GM21360 (cell line): Measurements from ENCODE around the gene HM13.
"Not testable (repeated sequence)": the region's sequence is repeated elsewhere in the genome, so short reads cannot be mapped to it uniquely, and the experiment has no call there.

Source experiments
- ATAC-seq: cut with Tn5 transposase; IDR thresholded peaks from one replicate; pipeline ENCODE4 v1.9.1; 2021; ENCODE audit warnings: mild to moderate bottlenecking, moderate library complexity; ENCODE audit not compliant: unreplicated experiment

The HM13 gene

DNA sequence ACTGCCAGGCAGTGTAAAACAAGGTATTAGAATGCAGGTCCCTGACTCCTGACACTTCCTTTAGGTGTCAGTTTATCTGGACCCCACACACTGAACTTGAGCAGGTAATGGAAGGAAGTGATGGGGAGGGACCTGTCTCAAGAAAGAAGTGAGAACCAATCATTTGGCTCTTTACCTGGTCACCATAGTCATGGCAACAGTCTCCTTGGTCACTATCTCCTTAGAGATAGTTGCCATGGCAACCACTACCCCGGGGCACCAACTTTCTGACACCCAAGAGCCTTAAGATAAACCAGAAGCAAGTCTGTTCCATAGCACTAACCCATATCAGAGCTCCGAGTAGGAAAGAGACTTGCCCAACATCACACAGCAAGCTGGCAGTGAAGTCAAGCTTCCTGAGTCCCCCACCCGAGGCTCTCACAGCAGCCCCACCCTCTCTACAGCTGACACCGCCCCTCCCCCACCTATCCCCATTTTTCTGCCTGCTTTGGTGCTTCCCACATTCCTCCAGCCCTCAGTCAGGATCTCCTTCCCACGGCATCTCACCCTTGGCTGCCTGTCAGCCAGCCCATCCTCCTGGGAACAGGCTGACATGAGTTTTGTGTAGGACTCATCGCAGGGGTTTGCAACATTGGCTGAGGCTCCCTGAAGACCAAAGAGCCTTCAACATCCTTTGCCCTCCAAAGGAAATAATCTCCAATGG, 16.3 kb upstream of the HM13 start:
- no peak for ATAC-seq

- ATAC-seq = no peak
These were observed 13.7 kb upstream of the HM13 start for GRCh38 chr20:31500527-31500926.

DNA sequence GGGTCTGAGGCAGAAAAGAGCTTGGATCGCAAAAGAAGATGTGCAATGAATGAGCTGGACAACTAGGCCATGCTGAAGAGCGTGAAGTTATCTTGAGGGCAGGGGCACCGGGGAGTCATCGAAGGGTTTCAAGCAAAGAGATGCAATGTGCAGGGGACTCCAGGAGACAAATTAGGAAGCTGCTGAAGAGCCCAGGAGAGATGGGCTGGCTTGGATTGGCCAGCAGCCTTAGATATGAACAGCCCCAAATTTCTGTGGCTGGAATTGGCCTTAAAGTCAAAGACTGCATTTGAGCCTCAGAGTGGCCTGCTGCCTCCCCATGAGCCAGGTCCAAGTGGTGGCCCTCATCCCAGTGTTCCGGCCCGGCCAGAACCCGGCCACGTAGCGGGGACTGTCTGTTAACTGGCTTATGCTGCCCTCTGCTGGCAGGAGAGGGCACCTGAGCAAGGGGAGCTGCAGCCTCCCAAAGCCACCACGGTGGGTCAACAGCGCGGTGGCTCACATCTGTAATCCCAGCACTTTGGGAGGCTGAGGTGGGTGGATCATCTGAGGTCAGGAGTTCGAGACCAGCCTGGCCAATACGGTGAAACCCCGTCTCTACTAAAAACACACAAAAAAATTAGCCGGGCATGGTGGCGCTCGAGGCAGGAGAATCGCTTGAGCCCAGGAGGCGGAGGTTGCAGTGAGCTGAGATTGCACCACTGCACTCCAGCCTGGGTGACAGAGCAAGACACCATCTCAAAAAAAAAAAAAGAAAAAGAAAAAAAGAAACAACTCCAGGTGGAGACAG, 11.2 kb upstream of the HM13 start:
- peak; percentile 91 for ATAC-seq

- no peak for ATAC-seq
These were observed 8.3 kb upstream of the HM13 start for GRCh38 chr20:31505903-31506302.

- no peak for ATAC-seq
These were observed 5.6 kb upstream of the HM13 start for GRCh38 chr20:31508517-31509244.

DNA sequence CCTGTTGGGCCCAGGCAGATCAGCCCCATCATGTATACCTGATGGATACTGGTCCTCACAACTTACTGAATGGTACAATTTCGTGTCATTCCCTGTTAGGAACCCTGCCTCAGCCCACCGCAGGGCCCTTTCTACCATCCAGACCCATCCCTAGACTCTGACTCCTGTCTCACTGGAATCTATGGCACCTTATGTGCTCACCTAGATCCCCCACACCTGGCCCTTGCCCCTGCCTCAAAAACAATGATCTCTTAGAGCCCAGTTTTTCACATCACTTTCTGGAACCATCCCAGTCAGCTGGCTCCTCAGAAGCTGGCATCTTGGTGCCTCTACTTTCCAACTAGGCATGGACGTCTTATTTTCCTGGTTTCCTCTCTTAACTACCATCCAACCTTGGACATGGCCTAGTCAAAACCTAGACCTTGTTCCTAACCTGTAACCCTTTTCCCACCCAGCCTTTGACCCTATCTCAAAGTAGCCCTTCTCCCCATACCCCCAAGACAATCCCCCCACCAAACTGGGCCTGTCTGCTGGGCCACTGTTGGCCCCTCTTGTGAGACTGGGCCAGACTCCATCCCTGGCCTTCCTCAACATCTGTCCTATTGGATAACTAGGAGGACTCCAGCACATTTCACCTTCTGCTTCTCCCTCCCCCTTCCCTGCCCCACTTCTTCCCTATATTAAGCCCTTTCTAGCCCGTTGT, 981 bp downstream of the HM13 start:
- no peak for ATAC-seq

DNA sequence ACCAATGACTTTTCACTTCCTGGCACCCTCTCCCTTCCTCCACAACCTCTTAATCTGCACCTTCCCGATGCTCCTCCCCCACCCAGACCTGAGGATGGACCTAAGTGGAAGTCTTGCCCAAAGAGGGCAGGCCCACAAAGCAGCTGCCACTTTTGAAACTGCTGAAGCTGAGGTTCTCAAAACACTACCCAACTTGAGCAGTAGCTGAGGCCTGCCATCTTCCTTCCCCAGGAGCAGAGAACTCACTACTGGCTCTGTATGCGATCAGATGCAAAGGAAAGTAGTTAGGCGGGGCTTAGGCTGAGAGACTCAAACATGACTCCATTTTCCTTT, 1.5 kb downstream of the HM13 start:
- ATAC-seq = no peak

DNA sequence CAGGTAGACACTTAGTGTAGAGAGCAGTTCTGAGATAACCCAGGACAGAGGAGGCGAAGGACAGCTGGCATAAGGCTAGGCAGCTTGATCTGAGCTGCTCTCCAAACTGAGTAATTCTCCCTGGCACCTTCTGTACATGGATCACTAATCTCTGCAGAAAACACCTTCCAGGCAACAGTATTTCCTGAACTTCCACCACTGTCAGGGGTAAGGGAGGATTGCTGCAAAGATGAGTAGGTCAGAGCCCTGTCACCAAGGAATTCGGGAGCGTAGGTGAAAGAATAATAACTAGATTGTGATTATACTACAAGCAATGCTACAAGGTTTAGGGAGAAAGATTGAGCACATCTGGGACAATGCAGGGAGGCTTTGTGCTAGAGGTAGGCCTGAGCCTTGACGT, 1.9 kb downstream of the HM13 start:
- ATAC-seq = no peak

DNA sequence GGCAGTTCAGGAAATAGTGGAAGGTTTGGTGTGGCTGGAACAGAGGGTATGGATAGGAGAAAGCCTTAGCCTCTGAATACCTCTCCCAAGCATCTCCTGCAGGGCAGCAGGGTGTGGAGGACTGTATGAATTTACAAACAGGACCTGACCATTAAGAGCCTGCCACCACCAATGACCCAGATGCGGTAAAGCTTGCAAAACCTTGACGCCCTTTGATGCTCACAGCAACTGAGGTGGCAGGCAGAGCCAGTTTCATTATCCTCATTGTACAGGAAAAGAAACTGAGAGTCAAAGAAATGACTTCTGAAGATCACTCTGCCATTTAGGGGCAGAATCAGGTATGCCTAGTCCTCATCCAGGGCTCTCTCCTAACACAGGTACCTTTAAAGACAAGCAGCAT, 2.4 kb downstream of the HM13 start:
- ATAC-seq = no peak

DNA sequence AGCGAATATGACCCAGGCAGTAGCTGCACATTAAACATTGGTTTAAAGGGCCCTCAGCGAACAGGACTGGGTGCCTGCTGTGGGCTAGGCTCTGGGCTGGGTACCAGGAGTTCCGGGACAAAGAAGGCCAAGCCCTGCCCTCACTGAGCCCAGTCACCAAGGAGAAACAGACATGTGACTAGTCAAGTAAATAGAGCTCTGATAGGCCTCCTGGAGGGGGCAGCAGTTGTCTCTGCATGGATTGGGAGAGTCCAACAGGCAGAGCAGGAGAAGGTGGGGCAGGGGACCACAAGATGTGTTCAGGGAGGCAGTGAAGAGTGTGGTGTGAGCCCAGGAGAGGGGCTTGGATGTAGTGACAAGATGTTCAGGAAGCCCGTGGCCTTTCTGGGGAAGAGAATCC, 3.1 kb downstream of the HM13 start:
- ATAC-seq = no peak

DNA sequence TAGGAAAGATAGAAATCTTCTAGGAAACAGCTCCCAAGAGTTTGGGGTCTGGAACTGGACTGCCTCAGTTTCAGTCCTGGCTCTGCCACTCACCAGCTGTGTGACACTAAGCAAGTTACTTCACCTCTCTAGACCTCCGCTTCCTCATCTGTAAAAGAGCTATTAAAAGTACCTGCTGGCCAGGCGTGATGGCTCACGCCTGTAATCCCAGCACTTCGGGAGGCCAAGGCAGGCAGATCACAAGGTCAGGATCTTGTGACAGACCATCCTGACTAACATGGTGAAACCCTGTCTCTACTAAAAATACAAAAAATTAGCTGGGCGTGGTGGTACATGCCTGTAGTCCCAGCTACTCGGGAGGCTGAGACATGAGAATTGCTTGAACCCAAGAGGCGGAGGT, 7.0 kb downstream of the HM13 start:
- not testable (repeated sequence) for ATAC-seq

DNA sequence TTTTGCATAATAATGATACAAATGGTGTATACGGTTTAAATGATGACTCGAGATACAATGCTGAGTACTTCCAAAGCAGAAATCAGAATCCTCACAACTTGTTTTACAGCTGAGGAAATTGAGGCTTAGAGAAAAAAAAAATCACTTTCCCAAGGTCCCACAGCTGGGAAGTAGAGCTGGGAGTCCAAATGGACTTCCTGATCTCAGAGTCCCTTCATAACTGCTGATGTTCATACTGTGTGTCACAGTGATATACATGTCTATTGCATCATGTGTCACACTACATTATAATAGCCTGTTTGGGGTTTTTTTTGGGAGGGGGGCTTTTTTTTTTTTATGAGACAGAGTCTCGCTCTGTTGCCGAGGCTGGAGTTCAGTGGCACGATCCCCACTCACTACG, 8.5 kb downstream of the HM13 start:
- no peak for ATAC-seq

DNA sequence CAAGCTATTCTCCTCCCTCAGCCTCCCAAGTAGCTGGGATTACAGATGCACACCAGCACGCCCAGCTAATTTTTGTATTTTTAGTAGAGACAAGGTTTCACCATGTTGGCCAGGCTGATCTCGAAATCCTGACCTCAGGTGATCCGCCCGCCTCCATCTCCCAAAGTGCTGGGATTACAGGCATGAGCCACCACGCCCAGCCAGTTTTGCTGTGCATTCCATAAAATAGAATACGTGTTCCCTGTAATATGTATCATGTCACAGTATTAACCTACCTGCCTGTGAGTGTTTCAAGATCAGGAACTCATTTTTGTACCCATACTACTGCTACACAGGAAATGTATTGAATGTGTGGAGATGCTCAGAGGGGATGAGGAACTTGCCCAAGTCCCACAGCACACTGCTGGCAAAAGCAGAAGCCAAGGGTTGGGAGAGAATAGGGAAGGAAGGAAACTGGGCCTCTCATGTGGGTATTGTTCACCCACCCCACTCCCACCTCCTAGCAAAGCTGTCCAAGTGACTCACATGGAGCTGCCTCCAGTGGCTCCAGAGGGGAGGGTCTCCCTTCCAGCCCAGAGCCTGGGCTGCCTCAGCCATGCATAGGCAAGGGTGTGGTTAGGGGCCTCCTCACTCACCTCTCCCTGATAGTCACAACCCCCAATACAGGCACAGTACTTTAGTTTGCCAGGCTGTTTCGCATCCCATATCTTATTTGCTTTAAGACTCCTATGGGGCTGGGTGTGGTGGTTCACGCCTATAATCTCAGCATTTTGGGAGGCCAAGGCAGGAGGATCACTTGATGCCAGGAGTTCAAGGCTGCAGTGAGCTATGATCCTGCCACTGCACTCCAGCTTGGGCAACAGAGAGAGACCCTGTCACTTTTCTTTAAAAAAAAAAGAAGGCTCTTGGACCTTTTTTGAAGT, 9.4 kb downstream of the HM13 start:
- no peak for ATAC-seq

GRCh38 chr20:31527266-31527665, 13.0 kb downstream of the HM13 start:
- no peak for ATAC-seq

GRCh38 chr20:31535298-31535697, 21.1 kb downstream of the HM13 start:
- ATAC-seq = no peak

DNA sequence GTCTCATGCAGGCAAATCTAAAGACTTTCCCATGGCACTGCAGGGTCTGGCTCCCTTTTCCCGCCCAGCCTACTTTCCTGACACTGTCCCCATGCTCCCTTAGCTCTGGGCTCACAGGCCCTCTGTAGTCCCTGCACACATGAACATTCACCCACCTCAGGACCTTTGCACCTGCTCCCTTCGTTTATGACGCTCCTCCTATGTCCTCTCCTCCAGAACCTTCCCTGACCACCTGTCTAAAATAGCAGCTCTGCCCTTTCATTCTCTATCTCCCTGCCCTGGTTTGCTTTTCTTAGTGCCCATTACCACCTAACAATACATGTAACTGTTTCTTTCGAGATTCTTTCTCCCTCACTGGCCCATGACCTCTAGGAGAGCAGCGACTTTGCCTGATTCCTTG, 22.3 kb downstream of the HM13 start:
- no peak for ATAC-seq

- no peak for ATAC-seq
These were observed 23.1 kb downstream of the HM13 start for GRCh38 chr20:31537116-31537871.

- ATAC-seq = no peak
These were observed 23.6 kb downstream of the HM13 start for GRCh38 chr20:31537890-31538289.

DNA sequence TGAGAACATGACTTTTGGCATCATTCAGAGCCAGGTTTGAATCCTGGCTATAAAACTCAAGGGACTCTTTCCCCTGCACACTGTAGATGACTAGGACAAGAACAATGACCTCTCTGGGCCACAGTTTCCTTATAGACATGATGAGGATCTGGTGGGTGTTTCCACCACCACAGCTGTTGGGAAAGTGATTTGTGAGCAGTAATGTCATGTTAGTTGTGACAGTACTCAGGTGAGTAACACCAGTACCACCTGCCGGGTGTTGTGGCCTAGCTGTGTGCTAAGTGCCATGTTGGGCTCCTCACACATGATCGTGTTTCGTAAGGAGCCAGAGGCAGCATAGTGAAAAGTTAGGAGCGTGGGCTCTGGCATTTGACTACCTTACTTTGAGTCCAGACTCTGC, 24.1 kb downstream of the HM13 start:
- ATAC-seq = no peak

- ATAC-seq = not testable (repeated sequence)
These were observed 25.4 kb downstream of the HM13 start for GRCh38 chr20:31539636-31540035.
